GM12878 (cell line): ENCODE measurements around the gene KCTD16. TPM values are rescaled to one million over a fixed set of nuclear protein-coding genes. Genes with fewer than 3 reads are reported as not detected.

Experiments
- ATAC-seq: fragments of 200-7000 bp; cut with Tn5 transposase; 3 replicates; pipeline ENCODE4 v1.9.1; 2020; ENCODE audit warnings: mild to moderate bottlenecking, moderate library complexity
- BruUV-seq: library from RNA; stranded (reverse); fragments of 400-500 nt; replicated peaks from 2 replicates; lab custom pipeline; 2021; lab: Mats Ljungman, UMichigan
- CTCF ChIA-PET: fragments of 300-600 bp; sonication (Branson Sonifier 250); formaldehyde crosslinking; extraction: SDS; loops from one replicate; lab custom pipeline; 2021; ENCODE audit warnings: inconsistent platforms; lab: Yijun Ruan, JAX
- POLR2A ChIA-PET: fragments of 350-600 bp; formaldehyde crosslinking; extraction: SDS; loops from one replicate; lab custom pipeline; 2021; ENCODE audit warnings: inconsistent platforms; lab: Charles Lee
- RAD21 ChIA-PET: fragments of 300-600 bp; sonication (Branson Sonifier 250); formaldehyde crosslinking; loops from one replicate; lab custom pipeline; 2023; ENCODE audit warnings: antibody characterized with exemption; ENCODE audit not compliant: unreplicated experiment; lab: Charles Lee
- SMC1A ChIA-PET: fragments of 300-600 bp; sonication (Branson Sonifier 250); formaldehyde crosslinking; loops from one replicate; lab custom pipeline; 2023; ENCODE audit not compliant: unreplicated experiment, uncharacterized antibody; lab: Charles Lee
- DNase-seq: peaks from one replicate; pipeline ENCODE4 v3.0.0-alpha.2; 2011; ENCODE audit warnings: low read depth, low spot score
- FAIRE-seq: peaks from 3 replicates; lab custom pipeline; 2011; peaks lifted over from hg19 to GRCh38; lab: Jason Lieb, UNC
- H2AFZ ChIP-seq: 2 replicates; pipeline ENCODE4 v1.6.0; 2011; ENCODE audit warnings: low read depth, low read length, control low read depth; ENCODE audit not compliant: control insufficient read depth
- H3K27ac ChIP-seq: 2 replicates; pipeline ENCODE4 v1.5.1; 2011; ENCODE audit warnings: control low read depth; ENCODE audit not compliant: control insufficient read depth, insufficient read depth
- H3K27me3 ChIP-seq, 2 experiments: replicated peaks in 1 of 2; 2 replicates each; pipeline versions ENCODE4 v1.6.0 to v1.6.1; 2011; ENCODE audit warnings: low read length in 1 of 2; ENCODE audit not compliant: control insufficient read depth in 2 of 2, insufficient read depth in 2 of 2
- H3K36me3 ChIP-seq, 2 experiments: 2 replicates each; pipeline ENCODE4 v1.5.1; 2011; ENCODE audit warnings: low read length in 1 of 2; ENCODE audit not compliant: control insufficient read depth in 2 of 2, insufficient read depth in 2 of 2
- H3K4me1 ChIP-seq: 2 replicates; pipeline ENCODE4 v1.6.1; 2011; ENCODE audit warnings: mild to moderate bottlenecking, low read length, moderate library complexity, mixed read lengths; ENCODE audit not compliant: control insufficient read depth, insufficient read depth
- H3K4me2 ChIP-seq: 2 replicates; pipeline ENCODE4 v1.6.0; 2011; ENCODE audit warnings: control low read depth; ENCODE audit not compliant: control insufficient read depth, insufficient read depth
- H3K4me3 ChIP-seq: fragments of 200-600 bp; sonication (generic); 2 replicates; pipeline ENCODE4 v1.5.1; 2016
- H3K79me2 ChIP-seq: 2 replicates; pipeline ENCODE4 v1.6.0; 2011; ENCODE audit warnings: low read length; ENCODE audit not compliant: control insufficient read depth, insufficient read depth
- H3K9ac ChIP-seq: 2 replicates; pipeline ENCODE4 v1.8.0; 2011; ENCODE audit warnings: low read length, control low read depth, mixed read lengths; ENCODE audit not compliant: control insufficient read depth, insufficient read depth
- H3K9me3 ChIP-seq: replicated peaks from 3 replicates; pipeline ENCODE4 v1.5.1; 2011; ENCODE audit warnings: mild to moderate bottlenecking, low read length; ENCODE audit not compliant: control insufficient read depth, insufficient read depth
- H4K20me1 ChIP-seq: 2 replicates; pipeline ENCODE4 v1.6.0; 2011; ENCODE audit not compliant: control insufficient read depth, insufficient read depth
- BCL11A ChIP-seq: IDR thresholded peaks from 2 replicates; pipeline ENCODE4 v1.6.1; 2011; ENCODE audit warnings: low read depth, low read length
- BCLAF1 ChIP-seq: fragments of 450-650 bp; IDR thresholded peaks from 2 replicates; pipeline ENCODE4 v1.6.1; 2017; ENCODE audit warnings: antibody characterized with exemption, mild to moderate bottlenecking, moderate library complexity
- BMI1 ChIP-seq: fragments of 450-650 bp; IDR thresholded peaks from 2 replicates; pipeline ENCODE4 v1.6.1; 2016; ENCODE audit warnings: mild to moderate bottlenecking, moderate library complexity, borderline replicate concordance
- CHD1 ChIP-seq: IDR thresholded peaks from 2 replicates; pipeline ENCODE4 v1.6.1; 2012; ENCODE audit warnings: low read depth, low read length, improper control_type of control experiment
- MAX ChIP-seq: IDR thresholded peaks from 2 replicates; pipeline ENCODE4 v1.6.1; 2012; ENCODE audit warnings: low read depth, low read length, improper control_type of control experiment
- NFXL1 ChIP-seq: fragments of 450-650 bp; IDR thresholded peaks from 2 replicates; pipeline ENCODE4 v1.6.1; 2017; ENCODE audit warnings: antibody characterized with exemption, mild to moderate bottlenecking, borderline replicate concordance
- WGBS: methylation state at CpG from one replicate; pipeline ENCODE4 v1.1.6; 2016; ENCODE audit warnings: low lambda C conversion rate; ENCODE audit not compliant: insufficient replicate concordance, insufficient coverage; ENCODE audit errors: missing lambda C conversion rate; 5-methylcytosine and 5-hydroxymethylcytosine counted together
- in situ Hi-C: fragments of 300-500 bp; cut with MboI; formaldehyde crosslinking; loops from 9 replicates; pipeline ENCODE4 v1.14.3; 2018; ENCODE audit warnings: mixed read lengths
- intact Hi-C: fragments of 100-400 bp; cut with micrococcal nuclease; formaldehyde crosslinking; loops from one replicate; pipeline ENCODE4 v1.14.2; 2022; ENCODE audit not compliant: unreplicated experiment
- polyA plus RNA-seq, 11 experiments: library from polyadenylated mRNA; depleted of rRNA in 4 of 11; unstranded in 6 of 11; stranded (reverse) in 5 of 11; fragments of >200 nt; fragmentation: Nextera tagmentation in 4 of 11; fragmentation: Illumina TruSeq in 1 of 11; extraction: Ambion mirVana in 4 of 11; extraction: Trizol in 1 of 11; gene quantifications; 1 replicate in 1 of 11; 2 replicates in 10 of 11; pipeline versions ENCODE4 v1.2.1 to v1.2.3, GENCODE V29; 2011 to 2016; ENCODE audit warnings: inconsistent platforms in 2 of 11, missing spikeins in 2 of 11, low read depth in 1 of 11
- total RNA-seq, 4 experiments: library from RNA; depleted of rRNA in 3 of 4; stranded (reverse); fragments of >200 nt in 3 of 4; fragmentation: Illumina TruSeq in 1 of 4; extraction: Trizol in 1 of 4; gene quantifications; 2 replicates each; pipeline versions ENCODE4 v1.2.1 to v1.2.3, GENCODE V29; 2013 to 2021
- TF ChIP-seq, protein P1 (sequence below): fragments of 450-650 bp; IDR thresholded peaks from 2 replicates; pipeline ENCODE4 v1.6.1; 2017; ENCODE audit warnings: mild to moderate bottlenecking, moderate library complexity

Gene KCTD16
- total and polyA plus RNA-seq, 10 of the 15 experiments (the other 5 are each of a cell fraction or from before 2014, with no cell fraction given): 0.03 to 0.10 (median 0.06) TPM; not detected in 3

GRCh38 chr5:144195448-144195847, 24.8 kb downstream of the KCTD16 start:
- in situ Hi-C loops (no loop called here), intact Hi-C loops (no loop called here)
- BruUV-seq: no TSS peak
- WGBS: 47% methylated on average over 4 of the region's 4 CpGs
- no peak overlapping the region for H3K9ac ChIP-seq
- ATAC-seq (no peak), DNase-seq (no peak), FAIRE-seq (no peak)
- RAD21 ChIA-PET: no interaction called here
- CTCF ChIA-PET: interaction anchor here (1.3 to 1.9 kb wide), 2 partner anchors 8 to 11 kb away, joined by 4 to 6 read pairs; no protein-coding TSS in a partner anchor
- no peak overlapping the region for H3K27ac ChIP-seq
- TF ChIP-seq, protein P1, sequence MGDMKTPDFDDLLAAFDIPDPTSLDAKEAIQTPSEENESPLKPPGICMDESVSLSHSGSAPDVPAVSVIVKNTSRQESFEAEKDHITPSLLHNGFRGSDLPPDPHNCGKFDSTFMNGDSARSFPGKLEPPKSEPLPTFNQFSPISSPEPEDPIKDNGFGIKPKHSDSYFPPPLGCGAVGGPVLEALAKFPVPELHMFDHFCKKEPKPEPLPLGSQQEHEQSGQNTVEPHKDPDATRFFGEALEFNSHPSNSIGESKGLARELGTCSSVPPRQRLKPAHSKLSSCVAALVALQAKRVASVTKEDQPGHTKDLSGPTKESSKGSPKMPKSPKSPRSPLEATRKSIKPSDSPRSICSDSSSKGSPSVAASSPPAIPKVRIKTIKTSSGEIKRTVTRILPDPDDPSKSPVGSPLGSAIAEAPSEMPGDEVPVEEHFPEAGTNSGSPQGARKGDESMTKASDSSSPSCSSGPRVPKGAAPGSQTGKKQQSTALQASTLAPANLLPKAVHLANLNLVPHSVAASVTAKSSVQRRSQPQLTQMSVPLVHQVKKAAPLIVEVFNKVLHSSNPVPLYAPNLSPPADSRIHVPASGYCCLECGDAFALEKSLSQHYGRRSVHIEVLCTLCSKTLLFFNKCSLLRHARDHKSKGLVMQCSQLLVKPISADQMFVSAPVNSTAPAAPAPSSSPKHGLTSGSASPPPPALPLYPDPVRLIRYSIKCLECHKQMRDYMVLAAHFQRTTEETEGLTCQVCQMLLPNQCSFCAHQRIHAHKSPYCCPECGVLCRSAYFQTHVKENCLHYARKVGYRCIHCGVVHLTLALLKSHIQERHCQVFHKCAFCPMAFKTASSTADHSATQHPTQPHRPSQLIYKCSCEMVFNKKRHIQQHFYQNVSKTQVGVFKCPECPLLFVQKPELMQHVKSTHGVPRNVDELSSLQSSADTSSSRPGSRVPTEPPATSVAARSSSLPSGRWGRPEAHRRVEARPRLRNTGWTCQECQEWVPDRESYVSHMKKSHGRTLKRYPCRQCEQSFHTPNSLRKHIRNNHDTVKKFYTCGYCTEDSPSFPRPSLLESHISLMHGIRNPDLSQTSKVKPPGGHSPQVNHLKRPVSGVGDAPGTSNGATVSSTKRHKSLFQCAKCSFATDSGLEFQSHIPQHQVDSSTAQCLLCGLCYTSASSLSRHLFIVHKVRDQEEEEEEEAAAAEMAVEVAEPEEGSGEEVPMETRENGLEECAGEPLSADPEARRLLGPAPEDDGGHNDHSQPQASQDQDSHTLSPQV: no peak
- TF ChIP-seq MAX (no peak), NFXL1 (no peak), CHD1 (no peak), BCL11A (no peak), BMI1 (no peak), BCLAF1 (no peak)
- no peaks in the 10 kb centered on the region for H3K79me2 ChIP-seq
- H3K4me3 ChIP-seq: no peak overlapping the region
- H2AFZ ChIP-seq: no peak overlapping the region
- POLR2A ChIA-PET: no interaction called here
- H3K36me3 ChIP-seq: no peaks in the 10 kb centered on the region
- H4K20me1 ChIP-seq: no peaks in the 10 kb centered on the region
- no peak overlapping the region for H3K4me2 ChIP-seq
- peaks cover 12% of the 10 kb centered on the region for H3K4me1 ChIP-seq
- H3K9me3 ChIP-seq: no peaks in the 10 kb centered on the region; the same call in 2 of the 3 replicates
- H3K27me3 ChIP-seq: no peaks in the 10 kb centered on the region
- SMC1A ChIA-PET: interaction anchor here (1.0 to 2.1 kb wide), 4 partner anchors 8 to 226 kb away, joined by 3 to 8 read pairs (median 4); no protein-coding TSS in a partner anchor
